ENCODE data around the gene PDE4D.

Gene PDE4D

GRCh38 chr5:59268756-59269415 is 624.6 kb downstream of the PDE4D start:
- no peak for DNase-seq (ENCODE audit: insufficient read length, low spot score)
- FAIRE-seq, result no peak
- TF ChIP-seq, protein P1, sequence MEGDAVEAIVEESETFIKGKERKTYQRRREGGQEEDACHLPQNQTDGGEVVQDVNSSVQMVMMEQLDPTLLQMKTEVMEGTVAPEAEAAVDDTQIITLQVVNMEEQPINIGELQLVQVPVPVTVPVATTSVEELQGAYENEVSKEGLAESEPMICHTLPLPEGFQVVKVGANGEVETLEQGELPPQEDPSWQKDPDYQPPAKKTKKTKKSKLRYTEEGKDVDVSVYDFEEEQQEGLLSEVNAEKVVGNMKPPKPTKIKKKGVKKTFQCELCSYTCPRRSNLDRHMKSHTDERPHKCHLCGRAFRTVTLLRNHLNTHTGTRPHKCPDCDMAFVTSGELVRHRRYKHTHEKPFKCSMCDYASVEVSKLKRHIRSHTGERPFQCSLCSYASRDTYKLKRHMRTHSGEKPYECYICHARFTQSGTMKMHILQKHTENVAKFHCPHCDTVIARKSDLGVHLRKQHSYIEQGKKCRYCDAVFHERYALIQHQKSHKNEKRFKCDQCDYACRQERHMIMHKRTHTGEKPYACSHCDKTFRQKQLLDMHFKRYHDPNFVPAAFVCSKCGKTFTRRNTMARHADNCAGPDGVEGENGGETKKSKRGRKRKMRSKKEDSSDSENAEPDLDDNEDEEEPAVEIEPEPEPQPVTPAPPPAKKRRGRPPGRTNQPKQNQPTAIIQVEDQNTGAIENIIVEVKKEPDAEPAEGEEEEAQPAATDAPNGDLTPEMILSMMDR (IDR thresholded peaks at IDR 0.05; ENCODE audit: insufficient read depth, missing control alignments), result no peak

GRCh38 chr5:59267033-59267432 is 626.5 kb downstream of the PDE4D start:
- FAIRE-seq (no peak), DNase-seq (ENCODE audit: insufficient read length, low spot score) (no peak)
- TF ChIP-seq, protein P1 (IDR thresholded peaks at IDR 0.05; ENCODE audit: insufficient read depth, missing control alignments), result no peak

DNA sequence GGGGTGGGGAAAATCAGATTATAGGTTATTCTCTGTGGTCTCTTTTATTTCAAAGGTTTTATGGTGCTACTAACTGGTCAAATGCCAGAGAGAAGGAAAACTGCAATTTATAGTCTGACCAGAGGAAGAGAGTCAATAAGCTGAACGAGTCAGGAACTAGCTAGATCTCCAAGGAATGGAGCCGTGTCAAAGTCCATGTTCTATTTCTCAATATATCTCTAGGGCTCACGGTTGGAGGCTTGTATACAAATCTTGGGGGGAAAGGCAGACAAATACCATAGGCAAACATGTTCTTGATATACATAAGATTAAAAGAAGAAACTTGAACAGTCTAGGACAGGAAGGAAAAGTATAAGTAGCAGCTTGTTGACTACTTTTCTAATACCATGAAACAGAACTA is 627.1 kb downstream of the PDE4D start:
- DNase-seq (ENCODE audit: insufficient read length, low spot score) (no peak), FAIRE-seq (no peak)
- TF ChIP-seq, protein P1 (IDR thresholded peaks at IDR 0.05; ENCODE audit: insufficient read depth, missing control alignments), result no peak

DNA sequence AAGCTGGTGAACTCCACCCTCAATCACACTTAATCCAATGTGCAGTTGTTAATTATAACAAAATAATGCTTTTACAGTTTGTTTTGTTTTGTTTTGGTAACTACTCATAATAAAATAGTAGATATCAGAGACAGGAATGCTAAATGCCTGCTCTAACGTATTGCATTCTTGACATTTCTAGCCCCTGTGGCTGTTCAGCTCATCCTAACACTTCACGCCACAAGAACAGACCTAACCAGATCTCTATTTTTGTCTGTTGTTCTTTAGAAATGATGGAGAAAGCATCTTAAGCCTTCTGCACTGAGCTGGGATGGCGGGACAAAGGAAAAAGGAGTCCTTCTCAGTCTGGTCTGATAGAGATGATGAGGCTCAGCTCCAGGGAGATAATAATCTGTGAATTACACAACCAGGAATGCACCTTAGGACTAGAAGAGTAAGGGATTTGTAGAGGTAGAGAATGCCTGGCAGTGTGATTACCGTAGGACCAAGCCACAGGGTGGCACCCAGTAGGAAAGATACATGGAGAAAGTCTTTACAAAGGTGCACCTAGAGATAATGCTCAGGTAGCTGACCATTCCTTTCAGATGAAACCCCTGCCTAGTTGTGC is 628.8 kb downstream of the PDE4D start:
- FAIRE-seq (no peak), DNase-seq (ENCODE audit: insufficient read length, low spot score) (no peak)
- TF ChIP-seq, protein P1 (IDR thresholded peaks at IDR 0.05; ENCODE audit: insufficient read depth, missing control alignments), result no peak

DNA sequence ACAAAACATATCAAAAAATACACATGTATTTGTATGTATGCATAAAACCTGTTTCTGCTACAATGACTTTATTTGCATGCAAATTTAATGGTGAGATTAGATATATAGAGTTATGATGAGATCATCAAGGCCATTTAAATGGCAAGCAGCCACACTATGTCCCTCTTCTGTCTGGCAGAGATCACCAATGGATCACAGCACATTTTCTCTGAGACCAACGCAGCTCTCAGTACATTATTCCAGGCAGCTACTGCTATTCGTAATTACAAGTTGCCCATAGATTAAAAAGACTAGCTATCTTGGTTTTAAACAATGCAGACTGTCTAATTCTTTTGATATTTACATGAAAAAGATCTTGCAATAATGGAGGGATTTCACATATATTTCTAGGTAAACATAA is 629.5 kb downstream of the PDE4D start:
- DNase-seq (ENCODE audit: insufficient read length, low spot score), result no peak
- TF ChIP-seq, protein P1 (IDR thresholded peaks at IDR 0.05; ENCODE audit: insufficient read depth, missing control alignments), result no peak
- FAIRE-seq, result no peak

DNA sequence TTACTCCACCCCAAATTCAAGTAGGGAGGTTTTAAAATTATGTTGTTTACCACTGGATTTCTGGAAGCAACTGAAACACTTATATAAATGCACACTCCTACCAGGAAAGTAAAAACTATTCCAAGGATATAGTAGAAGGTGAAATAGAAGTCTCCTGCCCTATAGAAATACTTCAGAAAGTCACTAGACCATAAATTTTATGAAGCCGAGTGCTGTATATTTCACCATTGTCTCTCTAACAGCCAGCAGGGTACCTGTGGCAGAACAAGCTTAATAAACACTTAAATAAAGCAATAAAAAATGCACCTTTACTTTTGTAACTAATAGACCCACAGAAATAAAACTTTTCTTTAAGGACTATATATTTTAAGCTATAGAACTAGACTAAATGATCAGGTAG is 631.6 kb downstream of the PDE4D start:
- TF ChIP-seq, protein P1 (IDR thresholded peaks at IDR 0.05; ENCODE audit: insufficient read depth, missing control alignments), result no peak
- DNase-seq (ENCODE audit: insufficient read length, low spot score) (no peak), FAIRE-seq (no peak)

GRCh38 chr5:59260973-59261372 is 632.6 kb downstream of the PDE4D start:
- TF ChIP-seq, protein P1 (IDR thresholded peaks at IDR 0.05; ENCODE audit: insufficient read depth, missing control alignments), result no peak
- FAIRE-seq (peak; percentile 71), DNase-seq (ENCODE audit: insufficient read length, low spot score) (no peak)
